ENCODE results near the gene ZNF431. TPM values are rescaled to one million over a fixed set of nuclear protein-coding genes. Genes with fewer than 3 reads are reported as not detected.
"Not testable (repeated sequence)": the region's sequence is repeated elsewhere in the genome, so short reads cannot be mapped to it uniquely, and the experiment has no call there.

ZNF431 gene
- polyA plus RNA-seq, 6 donors from 2014 or later, result 11.5 to 28.8 (median 17.8) TPM

DNA sequence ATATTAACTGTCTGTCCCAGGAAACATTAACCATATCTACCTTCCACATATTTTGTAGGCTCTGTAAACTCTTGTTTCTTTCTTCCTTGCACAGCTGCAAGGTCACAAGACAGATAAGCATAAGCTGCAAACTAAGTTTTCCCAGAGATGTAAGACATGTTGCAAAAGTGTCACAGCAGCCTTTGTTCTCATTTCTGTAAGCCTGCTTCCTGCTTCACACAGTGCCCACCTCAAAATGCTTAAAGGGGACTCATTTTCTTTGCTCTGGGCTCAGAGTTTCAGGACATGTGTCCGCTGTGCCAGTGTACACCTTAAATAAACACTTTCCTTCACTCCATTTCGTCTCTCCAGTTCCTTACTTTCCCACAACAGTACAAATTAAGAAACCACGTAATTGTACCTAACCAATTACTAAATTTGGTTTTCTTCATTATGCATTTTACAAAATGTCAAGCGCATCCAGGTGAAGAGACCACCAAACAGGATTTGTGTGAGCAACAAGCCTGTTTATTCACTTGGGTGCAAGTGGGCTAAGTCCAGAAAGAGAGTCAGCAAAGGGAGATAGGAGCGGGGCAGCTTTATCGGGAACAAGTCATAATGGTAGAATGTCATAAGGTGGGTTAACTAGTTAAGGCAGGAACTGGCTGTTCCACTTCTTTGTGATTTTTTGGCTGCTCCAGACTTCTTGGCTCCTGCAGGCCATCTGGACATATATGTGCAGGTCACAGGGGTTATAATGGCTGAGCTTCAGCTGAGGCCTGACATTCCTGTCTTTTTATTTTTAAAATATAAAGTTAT lies 12.7 kb upstream of the ZNF431 start:
- no peaks in the 10 kb centered on the region for H3K4me1 Mint-ChIP-seq
- H3K27me3 Mint-ChIP-seq, result peaks cover 7 to 11% (median 10%) of the 10 kb centered on the region in 3 donors
- no peak overlapping the region for H3K4me3 Mint-ChIP-seq
- ATAC-seq (ENCODE audit: low read depth in 2 of 2) (no peak), DNase-seq (no peak)
- H3K36me3 Mint-ChIP-seq, result peaks cover 0 to 5% of the 10 kb centered on the region in 2 donors
- H3K9me3 Mint-ChIP-seq, result peaks cover 2 to 15% (median 6%) of the 10 kb centered on the region in 7 donors
- H3K27ac Mint-ChIP-seq, result no peak overlapping the region

DNA sequence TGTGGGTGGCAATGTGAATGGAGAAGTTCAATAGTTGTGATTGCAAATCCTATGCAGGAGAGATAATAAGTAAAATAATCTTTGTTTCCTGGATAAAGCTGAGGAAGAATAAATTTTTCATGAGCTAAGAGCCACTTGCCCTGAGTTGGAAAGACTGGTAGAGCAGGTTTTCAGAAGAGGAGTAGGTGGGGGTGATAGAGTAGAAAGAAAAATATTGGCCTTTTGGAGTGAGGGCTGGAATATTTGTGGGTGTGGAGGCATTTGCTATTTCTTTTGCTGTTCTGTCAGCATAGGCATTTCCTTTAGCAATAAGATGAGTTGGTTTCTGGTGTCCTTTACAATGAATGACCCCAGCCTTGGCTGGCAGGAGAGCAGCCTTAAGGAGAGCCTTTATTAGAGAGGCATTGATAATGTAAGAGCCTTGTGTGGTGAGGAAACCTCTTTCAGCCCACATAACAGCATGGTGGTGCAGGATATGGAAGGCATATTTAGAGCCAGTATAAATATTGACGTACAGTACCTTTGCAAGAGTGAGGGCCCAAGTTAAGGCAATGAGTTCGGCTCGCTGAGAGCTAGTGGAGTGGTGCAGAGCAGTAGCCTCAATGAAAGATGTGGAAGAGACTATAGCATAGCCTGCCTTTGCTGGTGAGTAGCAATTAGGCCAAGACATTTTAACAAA lies 11.6 kb upstream of the ZNF431 start:
- Mint-ChIP-seq H3K27ac (peak overlapping the region in 1 of 6 donors; percentile 78), H3K36me3 (peaks cover 0 to 11% of the 10 kb centered on the region in 2 donors), H3K4me3 (no peak overlapping the region), H3K9me3 (peaks cover 2 to 15% (median 9%) of the 10 kb centered on the region in 7 donors), H3K4me1 (no peaks in the 10 kb centered on the region), H3K27me3 (peaks cover 7 to 19% (median 18%) of the 10 kb centered on the region in 3 donors)
- no peak for DNase-seq
- no peak for ATAC-seq (ENCODE audit: low read depth in 2 of 2)

DNA sequence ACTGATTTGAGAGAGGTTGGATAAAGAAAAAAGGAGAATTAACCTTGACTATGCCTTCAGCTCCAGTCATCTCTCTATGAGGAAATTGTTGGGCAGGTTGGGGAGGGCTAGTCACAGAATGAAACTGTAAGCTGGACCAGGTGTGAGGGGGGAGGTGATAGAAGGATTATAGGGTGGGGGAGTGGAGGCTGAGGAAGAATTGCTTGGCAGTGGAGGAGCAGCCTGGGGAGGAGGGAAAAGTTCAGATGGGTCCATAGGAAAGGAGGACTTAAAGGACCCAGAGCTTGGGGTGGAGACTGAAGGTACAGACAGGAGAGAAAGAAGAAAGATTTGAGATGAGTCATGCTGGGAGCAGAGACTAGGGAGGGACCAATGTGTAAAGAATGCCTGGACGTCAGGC lies 8.2 kb upstream of the ZNF431 start:
- Mint-ChIP-seq H3K4me1 (no peaks in the 10 kb centered on the region), H3K27me3 (peaks cover 7 to 19% (median 18%) of the 10 kb centered on the region in 3 donors), H3K9me3 (peaks cover 0 to 10% (median 2%) of the 10 kb centered on the region in 7 donors), H3K27ac (no peak overlapping the region), H3K4me3 (no peak overlapping the region), H3K36me3 (peaks cover 0 to 11% of the 10 kb centered on the region in 2 donors)
- DNase-seq, result no peak
- no peak for ATAC-seq (ENCODE audit: low read depth in 2 of 2)

DNA sequence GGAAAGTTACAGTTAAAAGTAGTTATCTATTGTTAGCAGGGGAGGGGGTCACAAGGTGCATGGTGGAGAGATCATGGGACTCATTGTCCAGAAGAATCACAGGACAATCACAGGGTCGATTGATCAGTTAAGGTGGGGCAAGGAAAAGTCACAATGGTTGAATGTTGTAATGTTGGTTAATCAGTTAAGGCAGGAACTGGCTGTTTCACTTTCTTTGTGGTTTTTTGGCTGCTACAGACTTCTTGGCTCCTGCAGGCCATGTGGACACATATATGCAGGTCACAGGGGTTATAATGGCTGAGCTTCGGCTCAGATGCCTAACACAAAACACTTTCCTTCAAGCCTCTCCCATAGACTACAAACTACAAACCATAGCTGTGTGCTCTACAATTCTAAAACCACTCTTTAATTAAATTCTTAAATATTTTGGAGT lies 6.9 kb upstream of the ZNF431 start:
- Mint-ChIP-seq H3K4me3 (no peak overlapping the region), H3K4me1 (no peaks in the 10 kb centered on the region), H3K9me3 (peaks cover 0 to 10% (median under 1%) of the 10 kb centered on the region in 7 donors), H3K27me3 (peaks cover 6 to 19% (median 18%) of the 10 kb centered on the region in 3 donors), H3K36me3 (peaks cover 0 to 11% of the 10 kb centered on the region in 2 donors), H3K27ac (no peak overlapping the region)
- no peak for DNase-seq
- no peak for ATAC-seq (ENCODE audit: low read depth in 2 of 2)

DNA sequence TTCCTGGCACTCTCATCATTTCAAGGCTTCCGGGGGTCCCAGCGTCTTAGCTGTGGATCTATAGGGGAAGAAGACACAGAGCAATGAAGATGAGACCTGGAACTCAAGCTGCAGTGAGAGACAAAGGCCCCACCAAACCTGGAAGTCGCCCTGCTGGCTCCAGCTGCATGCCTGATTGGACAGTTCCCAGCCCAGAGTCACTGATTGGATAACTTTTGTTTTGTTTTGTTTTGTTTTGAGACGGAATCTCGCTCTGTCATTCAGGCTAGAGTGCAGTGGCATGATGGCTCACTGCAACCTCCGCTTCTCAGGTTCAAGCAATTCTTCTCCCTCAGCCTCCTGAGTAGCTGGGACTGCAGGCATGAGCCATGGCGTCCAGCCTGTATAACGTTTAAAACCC lies 6.4 kb upstream of the ZNF431 start:
- ATAC-seq (ENCODE audit: low read depth in 2 of 2) (no peak), DNase-seq (no peak)
- H3K9me3 Mint-ChIP-seq, result peaks cover 0 to 8% (median 0%) of the 10 kb centered on the region in 7 donors
- H3K27me3 Mint-ChIP-seq, result peaks cover 2 to 19% (median 18%) of the 10 kb centered on the region in 3 donors
- peak overlapping the region in 1 of 6 donors; percentile 46 for H3K27ac Mint-ChIP-seq
- H3K36me3 Mint-ChIP-seq, result peaks cover 0 to 11% of the 10 kb centered on the region in 2 donors
- peaks cover 0 to 2% (median 0%) of the 10 kb centered on the region in 3 donors for H3K4me1 Mint-ChIP-seq
- no peak overlapping the region for H3K4me3 Mint-ChIP-seq

DNA sequence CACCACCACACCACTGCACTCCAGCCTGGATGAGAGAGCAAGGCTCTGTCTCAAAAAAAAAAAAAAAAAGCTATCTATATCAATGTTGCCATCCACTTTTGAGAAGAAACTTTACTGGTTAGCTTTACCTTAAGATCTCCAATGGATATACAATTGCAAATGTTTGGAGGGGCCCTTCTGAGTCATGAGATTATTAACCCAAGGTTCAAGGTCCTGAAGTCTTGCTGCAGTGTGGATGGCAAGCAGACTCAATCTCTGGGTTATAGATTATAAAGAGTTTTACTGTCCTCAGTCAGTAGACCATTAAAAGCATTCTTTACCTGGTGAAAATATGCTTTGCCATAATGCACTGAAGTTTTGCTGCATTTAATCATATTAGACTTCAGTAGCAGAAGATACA lies 3.7 kb upstream of the ZNF431 start:
- DNase-seq (no peak), ATAC-seq (ENCODE audit: low read depth in 2 of 2) (no peak)
- Mint-ChIP-seq H3K36me3 (peaks cover 0 to 11% of the 10 kb centered on the region in 2 donors), H3K27me3 (peaks cover 0 to 18% (median 17%) of the 10 kb centered on the region in 3 donors), H3K9me3 (peaks cover 0 to 7% (median 0%) of the 10 kb centered on the region in 7 donors), H3K4me1 (peaks cover 13 to 19% (median 14%) of the 10 kb centered on the region in 3 donors), H3K27ac (no peak overlapping the region), H3K4me3 (no peak overlapping the region)

DNA sequence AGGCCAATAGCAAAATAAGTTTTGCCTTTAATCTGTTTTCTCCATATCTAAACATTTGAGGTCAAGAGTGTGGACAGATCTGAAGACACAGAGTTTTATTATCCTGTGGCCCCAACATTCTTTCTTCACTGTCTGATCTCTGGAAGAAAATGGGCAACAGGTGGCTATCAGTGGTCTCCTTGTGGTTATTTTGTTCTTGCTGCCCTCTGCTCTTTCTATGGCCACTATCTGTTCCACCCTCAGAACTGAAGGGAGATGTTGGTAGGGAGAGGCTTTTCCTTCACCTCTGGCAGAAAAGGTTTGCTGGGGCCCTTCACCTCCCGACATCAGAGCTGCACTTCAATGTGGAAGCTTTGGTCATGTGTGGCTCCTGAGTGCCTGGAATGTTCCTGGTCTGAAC lies 834 bp upstream of the ZNF431 start:
- Mint-ChIP-seq H3K36me3 (peaks cover 9 to 14% of the 10 kb centered on the region in 2 donors), H3K4me1 (peaks cover 21 to 34% (median 26%) of the 10 kb centered on the region in 3 donors), H3K4me3 (peak overlapping the region in 1 of 8 donors; percentile 61), H3K27ac (peak overlapping the region in 2 of 6 donors; percentile 59 to 79)
- ATAC-seq (ENCODE audit: low read depth in 2 of 2); H3K27me3 Mint-ChIP-seq; H3K9me3 Mint-ChIP-seq; DNase-seq: not testable (repeated sequence)

DNA sequence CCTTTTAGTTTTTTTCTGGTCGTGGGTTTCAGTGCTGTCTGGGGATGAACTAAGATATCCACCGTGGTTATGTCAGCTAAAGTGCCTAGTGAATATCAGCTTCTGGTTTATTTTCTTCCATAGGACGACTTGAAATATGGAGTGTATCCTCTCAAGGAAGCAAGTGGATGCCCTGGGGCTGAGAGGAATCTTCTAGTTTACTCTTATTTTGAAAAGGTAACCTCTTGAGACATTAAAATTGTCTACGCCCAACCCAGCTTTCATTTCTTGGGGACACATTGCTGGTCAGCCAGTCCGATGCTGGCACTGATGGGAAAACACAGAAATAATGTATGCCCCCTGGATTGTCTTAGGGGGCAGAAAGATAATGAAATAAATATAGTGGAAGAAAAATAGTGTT lies 1.6 kb downstream of the ZNF431 start:
- H3K36me3 Mint-ChIP-seq, result peaks cover 19 to 23% of the 10 kb centered on the region in 2 donors
- H3K27me3 Mint-ChIP-seq, result no peaks in the 10 kb centered on the region
- H3K9me3 Mint-ChIP-seq, result peaks cover 0 to 3% (median 0%) of the 10 kb centered on the region in 7 donors
- ATAC-seq (ENCODE audit: low read depth in 2 of 2), result no peak
- peaks cover 28 to 50% (median 38%) of the 10 kb centered on the region in 3 donors for H3K4me1 Mint-ChIP-seq
- peak overlapping the region in 7 of 8 donors; percentile 22 to 100 (median 96) for H3K4me3 Mint-ChIP-seq
- peak overlapping the region in 3 of 6 donors; percentile 64 to 97 (median 88) for H3K27ac Mint-ChIP-seq
- DNase-seq, result no peak

DNA sequence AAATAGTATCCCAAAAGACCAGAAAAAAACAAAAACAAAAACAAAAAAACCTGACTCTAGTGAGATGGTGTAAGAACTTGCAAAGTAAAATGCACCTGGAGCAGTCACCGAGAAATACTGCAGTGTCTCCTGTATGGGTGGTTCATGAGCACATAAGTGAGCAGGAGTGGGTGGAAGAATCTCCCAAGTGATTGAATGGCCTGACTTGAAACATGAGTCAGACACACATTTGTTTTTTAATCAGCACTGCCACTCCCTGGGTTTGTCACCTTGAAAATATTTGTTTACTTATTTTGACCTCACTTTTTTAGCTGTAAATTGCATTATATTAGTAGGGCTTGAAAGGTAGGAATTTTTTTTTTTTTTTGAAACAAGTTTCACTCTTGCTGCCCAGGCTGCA lies 2.0 kb downstream of the ZNF431 start:
- H3K4me3 Mint-ChIP-seq, result peak overlapping the region in 1 of 8 donors; percentile 96
- peak overlapping the region in 1 of 6 donors; percentile 97 for H3K27ac Mint-ChIP-seq
- H3K4me1 Mint-ChIP-seq, result peaks cover 28 to 50% (median 38%) of the 10 kb centered on the region in 3 donors
- peaks cover 19 to 23% of the 10 kb centered on the region in 2 donors for H3K36me3 Mint-ChIP-seq
- DNase-seq (no peak), ATAC-seq (ENCODE audit: low read depth in 2 of 2) (no peak)
- H3K9me3 Mint-ChIP-seq, result peaks cover 0 to 3% (median 0%) of the 10 kb centered on the region in 7 donors
- H3K27me3 Mint-ChIP-seq, result no peaks in the 10 kb centered on the region

DNA sequence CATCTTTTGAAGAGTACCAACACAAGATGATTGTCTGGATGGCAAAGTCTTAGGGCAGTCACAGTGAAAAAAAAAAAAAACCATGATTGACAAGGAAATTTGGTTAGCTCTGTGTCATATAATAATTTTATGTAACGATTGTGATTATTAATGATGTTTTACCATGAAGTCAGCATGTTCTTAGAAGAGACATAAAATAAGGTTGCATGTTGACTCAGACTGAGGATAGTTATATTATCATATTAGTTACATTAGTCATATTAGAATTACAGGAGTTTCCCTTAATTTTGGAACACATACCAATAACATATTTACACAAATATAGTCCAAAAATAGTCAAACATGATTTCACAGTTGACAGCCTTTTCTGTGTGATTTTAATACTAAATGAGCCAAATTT lies 5.7 kb downstream of the ZNF431 start:
- DNase-seq, result no peak
- no peak for ATAC-seq (ENCODE audit: low read depth in 2 of 2)
- Mint-ChIP-seq H3K36me3 (peaks cover 28 to 42% of the 10 kb centered on the region in 2 donors), H3K27me3 (no peaks in the 10 kb centered on the region), H3K4me1 (peaks cover 25 to 35% (median 30%) of the 10 kb centered on the region in 3 donors), H3K4me3 (no peak overlapping the region), H3K27ac (no peak overlapping the region), H3K9me3 (peaks cover 0 to 3% (median 0%) of the 10 kb centered on the region in 7 donors)

DNA sequence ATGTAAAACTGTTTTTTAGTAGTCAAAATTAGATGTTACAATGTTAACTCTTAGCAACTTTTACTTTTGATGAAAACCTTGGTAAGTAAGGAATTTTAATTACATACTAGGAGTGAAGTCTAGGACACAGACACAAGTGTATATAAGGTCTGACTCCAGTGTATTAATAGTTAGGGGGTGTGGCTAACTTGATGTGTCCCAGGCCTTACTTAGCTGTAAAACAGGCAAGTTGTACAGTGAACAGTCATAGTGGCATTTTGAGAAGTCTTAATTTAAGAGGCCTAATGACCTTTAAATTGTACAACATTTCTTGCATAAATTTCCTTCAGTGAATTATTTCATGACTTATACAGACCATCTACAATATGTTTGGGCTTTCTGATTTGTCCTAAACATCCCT lies 6.8 kb downstream of the ZNF431 start:
- Mint-ChIP-seq H3K27ac (no peak overlapping the region), H3K4me3 (no peak overlapping the region), H3K36me3 (peaks cover 28 to 44% of the 10 kb centered on the region in 2 donors), H3K27me3 (no peaks in the 10 kb centered on the region), H3K9me3 (peaks cover 0 to 3% (median 0%) of the 10 kb centered on the region in 7 donors), H3K4me1 (peaks cover 15 to 26% (median 25%) of the 10 kb centered on the region in 3 donors)
- no peak for ATAC-seq (ENCODE audit: low read depth in 2 of 2)
- DNase-seq, result no peak

DNA sequence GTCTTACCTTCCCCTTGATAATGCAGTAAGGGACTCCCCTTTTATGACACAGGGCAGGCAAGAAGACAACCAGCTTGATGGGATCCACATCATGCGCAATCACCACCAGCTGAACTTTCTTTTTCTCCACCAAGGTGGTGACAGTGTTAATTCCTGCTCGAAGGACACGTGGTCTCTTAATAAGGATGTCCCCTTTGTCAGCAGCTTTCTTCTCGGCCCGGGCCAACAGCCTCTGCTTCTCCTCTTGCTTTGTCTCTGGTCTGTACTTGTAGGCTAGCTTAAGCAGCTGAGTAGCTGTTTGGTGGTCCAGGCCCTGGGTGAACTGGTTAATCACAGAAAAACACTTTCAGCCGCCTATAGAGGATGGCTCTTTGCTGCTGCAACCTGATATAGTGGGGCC lies 8.0 kb downstream of the ZNF431 start:
- ATAC-seq (ENCODE audit: low read depth in 2 of 2) (no peak), DNase-seq (no peak)
- H3K27me3 Mint-ChIP-seq, result no peaks in the 10 kb centered on the region
- peaks cover 0 to 3% (median 0%) of the 10 kb centered on the region in 7 donors for H3K9me3 Mint-ChIP-seq
- H3K36me3 Mint-ChIP-seq, result peaks cover 28 to 37% of the 10 kb centered on the region in 2 donors
- peak overlapping the region in 1 of 6 donors; percentile 56 for H3K27ac Mint-ChIP-seq
- H3K4me1 Mint-ChIP-seq, result peaks cover 15 to 26% (median 24%) of the 10 kb centered on the region in 3 donors
- no peak overlapping the region for H3K4me3 Mint-ChIP-seq

DNA sequence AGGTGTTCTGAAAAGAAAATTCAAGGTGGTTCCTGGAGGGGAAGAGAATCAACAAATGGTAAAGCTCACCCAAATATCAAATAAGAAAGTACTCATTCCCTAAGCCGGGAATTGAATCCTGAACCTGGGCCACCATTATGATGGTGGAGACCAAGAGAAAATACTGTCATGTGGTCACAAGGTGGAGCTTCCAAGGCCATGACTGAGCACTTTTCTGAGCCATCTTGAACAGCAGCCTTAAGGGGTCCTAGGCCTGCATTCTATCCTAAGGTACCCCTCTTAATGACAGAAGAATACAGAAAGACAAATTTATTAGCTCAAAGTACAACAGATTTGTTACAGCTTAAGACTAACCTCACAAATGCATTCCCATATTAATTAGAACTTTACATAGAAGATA lies 9.6 kb downstream of the ZNF431 start:
- Mint-ChIP-seq H3K27ac (peak overlapping the region in 2 of 6 donors; percentile 11 to 26), H3K36me3 (peaks cover 15 to 28% of the 10 kb centered on the region in 2 donors), H3K9me3 (peaks cover 0 to 10% (median 0%) of the 10 kb centered on the region in 7 donors)

More for the DNA sequence above, 9.6 kb downstream of the ZNF431 start:
- Mint-ChIP-seq H3K4me1 (peaks cover 20 to 25% (median 24%) of the 10 kb centered on the region in 3 donors), H3K27me3 (no peaks in the 10 kb centered on the region), H3K4me3 (no peak overlapping the region)
- ATAC-seq (ENCODE audit: low read depth in 2 of 2), result no peak
- DNase-seq, result no peak

All from naive B cell (primary cell).